AG09319 (cell line): ENCODE measurements around the gene UMOD.

ENCODE experiments used
- DNase-seq: peaks from one replicate; pipeline ENCODE4 v3.0.0-alpha.2; 2010; ENCODE audit warnings: low read depth; ENCODE audit errors: extremely low read depth
- CTCF ChIP-seq: IDR thresholded peaks from 2 replicates; pipeline ENCODE4 v1.5.1; 2011; ENCODE audit warnings: low read depth, mild to moderate bottlenecking, inconsistent platforms, low read length, moderate library complexity

The UMOD gene

GRCh38 chr16:20352615-20353014 is at the start of gene UMOD:
UMOD (minus strand) TSS chr16:20352715; CDS start chr16:20350737, 1,978 bp downstream.
- DNase-seq: no peak
- no peak for TF ChIP-seq CTCF

DNA sequence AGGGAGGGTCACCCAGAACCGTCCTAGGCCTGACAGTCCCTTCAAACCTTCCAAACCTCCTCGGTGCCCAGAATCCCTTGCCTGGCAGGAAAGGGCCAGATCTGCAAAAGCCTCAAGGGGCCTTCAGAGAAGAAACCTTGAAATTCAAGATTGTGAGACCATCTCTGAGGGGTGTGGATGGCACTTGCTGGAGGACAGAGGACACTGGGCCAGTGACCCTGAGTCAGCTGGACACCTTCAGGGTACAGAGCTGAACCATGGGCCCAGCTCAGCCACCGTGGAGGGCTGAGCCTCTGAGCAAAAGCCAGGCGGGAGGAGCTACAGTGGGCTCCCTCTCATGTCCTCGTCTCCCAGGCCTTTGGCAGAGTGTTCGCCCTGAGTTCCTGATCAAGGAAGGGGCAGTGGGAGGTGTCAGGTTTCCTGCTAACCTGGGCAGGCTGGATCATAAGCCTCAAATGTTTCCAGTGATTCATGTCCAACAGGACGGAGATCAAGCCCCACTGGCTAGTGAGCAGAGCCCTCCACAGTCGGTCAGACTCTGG is 49.0 kb upstream of the UMOD start:
- no peak for DNase-seq
- no peak for TF ChIP-seq CTCF

DNA sequence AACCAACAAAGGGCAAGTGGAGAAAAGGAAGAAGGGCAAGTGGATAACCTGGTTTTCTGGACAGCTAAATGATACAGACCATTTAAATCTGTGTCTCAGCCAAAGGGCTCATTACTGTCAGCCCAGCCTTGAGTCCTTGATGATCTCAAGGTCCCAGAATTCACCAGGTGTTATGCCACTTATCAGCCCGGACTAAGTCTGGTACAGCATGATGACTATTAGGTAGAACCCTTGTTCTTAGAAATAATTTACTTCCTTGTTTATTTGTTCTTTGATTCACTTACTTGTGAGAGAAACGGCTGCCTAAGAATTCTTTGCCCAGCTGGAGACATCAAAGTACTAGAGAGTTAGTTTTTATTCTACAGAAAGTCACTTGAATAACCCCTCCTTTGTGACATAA is 48.6 kb upstream of the UMOD start:
- no peak for TF ChIP-seq CTCF
- DNase-seq: no peak

- TF ChIP-seq CTCF: no peak
- DNase-seq: no peak
Observed at GRCh38 chr16:20399185-20399584, 46.7 kb upstream of the UMOD start.

GRCh38 chr16:20398603-20399002 is 46.1 kb upstream of the UMOD start:
- TF ChIP-seq CTCF: no peak
- no peak for DNase-seq

DNA sequence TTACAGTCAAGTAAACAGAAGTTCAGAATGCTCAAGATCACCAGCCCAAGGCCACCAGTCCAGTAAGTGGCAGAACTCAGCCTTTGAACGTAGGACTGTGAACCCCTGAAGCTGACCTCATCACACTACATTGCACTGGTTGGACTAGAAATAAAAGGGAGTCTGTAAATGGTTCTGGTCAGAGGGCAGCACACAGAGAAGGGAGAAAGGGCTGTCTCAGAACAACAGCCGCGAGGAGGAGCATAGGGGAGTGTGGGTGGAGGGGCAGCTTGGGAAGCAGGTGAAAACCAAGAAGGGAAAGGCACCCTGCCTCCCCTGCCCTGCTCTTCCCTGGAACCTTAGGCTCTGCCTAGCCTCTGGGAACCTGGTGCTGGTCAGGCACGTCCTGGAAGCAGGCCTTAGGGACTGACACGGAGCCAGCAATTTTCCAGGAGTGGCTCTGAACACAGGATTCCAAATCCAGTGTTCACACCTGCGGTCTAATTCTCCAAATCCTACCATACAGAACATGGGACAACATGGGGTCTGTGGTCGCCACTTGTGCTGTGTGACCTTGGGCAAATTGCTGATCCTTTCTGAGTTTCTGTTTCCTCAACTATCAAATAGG is 45.1 kb upstream of the UMOD start:
- no peak for DNase-seq
- no peak for TF ChIP-seq CTCF

GRCh38 chr16:20396846-20397467 is 44.4 kb upstream of the UMOD start:
- no peak for DNase-seq
- TF ChIP-seq CTCF: no peak
